SW 1271 (cell line): Measurements from ENCODE around the gene NRGN.

Experiments used
- DNase-seq, 2 experiments: peaks; one replicate each; lab custom pipeline; 2025; lab: John Stamatoyannopoulos, UW

NRGN gene

DNA sequence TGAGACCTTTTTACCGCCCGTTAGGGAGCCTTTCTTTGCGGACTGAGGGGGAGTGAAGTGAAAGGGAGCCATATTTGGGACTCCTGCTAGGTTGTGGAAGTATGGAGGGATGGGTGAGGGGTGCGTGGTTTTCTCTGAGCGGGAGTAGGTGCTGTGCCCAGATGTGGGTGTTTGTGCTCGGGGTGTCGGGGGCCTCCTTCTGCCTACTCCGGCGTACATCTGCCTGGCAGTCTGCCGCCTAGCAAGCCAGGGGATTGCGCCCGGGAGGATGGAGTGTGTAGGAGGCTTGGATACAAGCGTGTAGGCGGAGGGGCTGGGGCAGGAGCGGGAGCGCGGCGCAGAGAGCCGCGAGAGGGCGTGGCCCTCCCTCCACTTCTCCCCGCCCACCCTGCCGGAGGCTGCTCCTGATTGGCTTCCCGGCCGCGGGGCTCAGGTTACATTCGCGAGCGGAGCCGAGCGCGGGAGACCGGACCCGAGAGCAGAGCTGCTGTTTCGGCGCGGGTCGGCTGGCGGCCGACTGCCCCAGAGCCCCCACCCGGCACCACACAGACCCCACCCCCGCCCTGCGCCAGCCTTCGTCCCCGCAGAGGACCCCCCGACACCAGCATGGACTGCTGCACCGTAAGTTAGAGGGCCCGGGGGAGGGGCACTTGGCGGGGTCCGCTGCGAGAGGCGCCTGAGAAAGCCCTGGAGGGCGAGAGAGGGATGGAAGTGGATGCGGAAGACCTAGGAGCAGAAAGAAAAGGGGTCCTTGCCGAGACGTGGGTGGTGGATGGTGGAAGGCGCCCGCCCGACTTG lies at the start of gene NRGN:
NRGN (plus strand) TSS at position 464 of the 798 bp plus-strand sequence; CDS start at position 607, 143 bp downstream.
- peak; percentile 50 to 78 for DNase-seq

GRCh38 chr11:124693142-124693541 lies 46.6 kb upstream of the NRGN start:
- no peak for DNase-seq

GRCh38 chr11:124699547-124699946 lies 40.2 kb upstream of the NRGN start:
- no peak for DNase-seq

DNA sequence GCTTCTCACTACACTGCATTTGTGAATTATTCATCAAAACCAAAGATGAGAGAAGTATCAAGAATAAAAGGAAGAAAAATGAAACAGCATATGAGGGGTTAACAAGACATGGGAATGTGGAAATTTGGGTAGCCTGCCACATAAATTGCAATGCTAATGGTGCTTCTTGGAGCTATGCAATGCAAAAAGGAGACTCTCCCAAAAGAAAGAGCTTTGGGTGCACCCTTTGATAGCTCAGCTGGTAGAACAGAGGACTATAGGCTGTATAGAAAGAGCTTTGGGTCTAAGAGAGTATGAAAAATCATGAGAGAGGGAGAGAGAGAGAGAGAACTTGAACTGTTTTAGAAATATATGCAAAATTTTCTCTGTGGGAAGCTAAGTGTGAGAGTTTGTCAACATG lies 39.7 kb upstream of the NRGN start:
- DNase-seq, result no peak

DNA sequence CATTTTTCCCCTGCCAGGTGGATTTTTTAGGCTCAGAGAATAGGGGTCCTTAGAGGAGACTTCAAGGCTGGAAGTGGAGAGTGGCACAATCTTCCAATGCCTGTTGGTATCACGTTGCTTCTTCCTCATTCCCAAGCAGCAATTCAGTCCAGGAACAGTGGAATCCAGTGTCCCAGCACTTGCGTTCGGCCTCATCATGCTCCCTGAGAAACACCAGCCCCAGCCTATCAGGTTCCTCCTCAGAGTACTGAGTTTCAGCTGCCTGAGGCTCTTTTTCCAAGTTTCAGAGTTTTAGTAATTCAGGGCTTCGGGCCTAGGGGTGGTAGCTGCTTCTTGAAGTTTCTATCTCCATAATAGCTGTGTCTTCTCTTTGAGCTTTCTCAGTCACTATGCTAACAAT lies 31.9 kb upstream of the NRGN start:
- no peak for DNase-seq

- DNase-seq, result no peak
These were observed 27.4 kb upstream of the NRGN start for GRCh38 chr11:124712392-124712791.

DNA sequence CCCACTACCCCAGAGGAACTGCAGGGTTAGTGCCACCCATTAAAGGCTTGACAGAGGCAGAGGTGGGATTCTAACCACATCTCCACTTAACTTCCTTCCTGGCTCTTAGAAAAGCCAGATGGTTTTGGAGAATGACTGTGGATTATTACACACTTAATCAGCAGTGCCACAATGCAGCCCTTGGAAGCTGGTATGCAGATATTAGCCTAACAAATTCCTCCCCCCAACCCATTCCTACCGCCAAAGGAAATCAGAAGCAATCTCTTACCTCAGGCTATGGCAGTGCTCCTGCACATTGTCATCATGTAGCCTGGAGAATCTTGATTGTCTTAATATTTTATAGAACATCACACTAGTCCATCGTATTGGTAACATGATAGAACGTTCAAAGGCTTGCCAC lies 23.2 kb upstream of the NRGN start:
- DNase-seq, result no peak

DNA sequence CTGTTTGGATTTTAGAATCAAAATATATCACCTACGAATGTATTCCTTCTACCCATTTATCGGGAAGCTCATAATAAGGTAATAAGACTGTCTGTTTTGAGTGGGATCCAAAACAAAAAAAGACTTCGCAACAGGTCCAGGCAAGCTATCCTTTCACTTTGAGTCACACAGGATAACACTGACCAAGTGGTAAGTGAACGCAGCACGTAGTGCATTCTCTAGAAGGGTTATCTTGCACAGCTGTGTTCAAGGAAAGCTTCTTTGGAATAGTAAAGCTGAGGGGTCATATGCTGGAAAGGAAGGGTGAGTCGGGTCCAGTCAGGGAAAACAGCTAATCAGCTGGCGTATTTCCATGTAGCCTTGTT lies 22.3 kb upstream of the NRGN start:
- no peak for DNase-seq

- no peak for DNase-seq
These were observed 21.7 kb upstream of the NRGN start for GRCh38 chr11:124717786-124718651.

DNA sequence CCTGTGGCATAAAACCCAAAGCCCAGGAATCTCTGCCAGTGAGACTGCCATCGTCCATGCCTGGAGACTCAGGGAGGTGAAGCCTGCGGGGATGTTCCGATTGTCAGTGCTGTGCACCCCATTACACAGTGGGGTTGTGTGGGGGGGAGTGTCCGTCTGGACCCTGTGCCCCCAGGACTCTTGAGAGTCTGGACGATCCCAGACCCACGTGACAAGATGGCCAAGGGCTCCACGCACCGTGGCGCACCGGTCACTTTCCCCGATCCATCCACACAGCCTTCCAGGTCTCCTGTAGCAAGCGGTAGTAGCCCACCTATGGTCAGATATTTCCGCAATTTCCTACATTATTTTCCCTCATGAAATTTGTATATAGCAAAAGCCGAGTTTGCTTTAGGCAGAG lies 20.9 kb upstream of the NRGN start:
- DNase-seq, result no peak

DNA sequence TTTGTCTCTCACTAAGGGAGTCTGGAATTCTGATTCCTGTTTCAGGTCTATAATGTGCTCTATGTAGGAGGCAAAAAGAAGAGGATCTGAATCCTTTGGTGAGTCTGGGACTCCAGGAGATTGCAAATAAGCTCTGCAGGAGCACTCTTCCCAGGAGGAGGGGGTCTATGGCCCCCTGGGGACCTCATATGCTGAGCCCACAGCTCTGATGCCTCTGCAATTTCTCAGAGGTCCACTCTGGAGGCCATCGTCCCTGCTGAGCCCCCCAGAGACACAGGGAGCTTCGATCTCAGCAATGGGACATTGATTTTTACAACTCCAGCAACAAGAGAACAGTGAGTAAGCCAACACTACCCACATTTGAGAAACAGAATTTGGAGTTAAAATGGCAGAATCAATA lies 20.2 kb upstream of the NRGN start:
- DNase-seq, result no peak

DNA sequence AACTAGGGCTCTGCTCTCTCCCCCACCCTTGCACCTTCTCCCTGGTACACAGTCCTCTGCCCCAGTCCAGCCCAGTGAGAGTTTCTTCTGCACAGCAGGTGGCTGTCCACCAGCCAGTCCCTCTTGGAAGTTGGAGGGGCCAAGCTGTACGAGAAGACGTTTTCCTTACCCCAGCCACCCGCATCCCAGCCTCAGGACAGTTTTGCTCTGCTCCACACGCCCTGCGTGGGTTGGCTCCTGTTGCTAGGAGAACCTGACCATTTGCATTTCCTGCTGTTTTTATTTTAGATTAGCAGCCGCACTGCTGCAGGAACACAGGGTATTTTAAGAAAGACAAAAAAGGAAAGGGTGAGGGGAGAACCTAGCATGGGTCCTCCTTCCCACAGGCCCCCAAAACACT lies 17.6 kb upstream of the NRGN start:
- no peak for DNase-seq

DNA sequence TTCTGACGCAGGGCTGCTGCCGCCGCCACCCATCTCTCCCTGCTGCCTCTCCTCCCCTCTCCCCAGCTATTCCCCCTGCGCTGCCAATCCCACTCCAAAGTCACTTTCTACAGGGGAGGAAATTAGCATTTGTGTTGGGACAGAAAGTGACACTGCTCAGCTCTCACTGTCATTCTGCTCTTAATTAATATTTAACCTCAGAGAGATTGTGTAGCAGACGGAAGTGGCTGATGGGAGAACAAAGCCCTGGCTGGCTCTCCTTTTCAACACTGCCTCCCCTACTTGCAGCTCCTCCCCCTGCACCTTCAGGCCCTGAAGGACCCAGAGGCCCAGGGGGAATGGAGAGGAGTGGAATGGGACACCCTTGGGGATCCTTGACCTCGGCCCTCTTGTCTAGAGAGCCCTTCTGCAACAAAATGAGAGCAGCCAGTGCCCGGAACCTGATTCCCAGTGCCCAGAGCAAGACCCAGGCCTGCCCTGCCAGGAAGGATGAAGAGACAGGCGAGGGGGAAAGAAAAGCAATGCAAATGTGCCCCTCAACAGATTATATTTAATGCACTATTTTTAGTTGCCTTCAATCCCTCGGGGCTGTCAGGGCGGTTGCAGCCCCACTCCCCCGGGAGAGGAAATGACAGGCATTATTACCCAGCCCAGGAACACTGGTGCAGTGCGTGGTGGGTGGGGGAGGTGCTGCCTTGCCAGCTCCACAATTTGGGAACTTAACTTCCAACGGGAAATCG lies 14.6 kb upstream of the NRGN start:
- no peak for DNase-seq

GRCh38 chr11:124725719-124726105 lies 14.0 kb upstream of the NRGN start:
- no peak for DNase-seq

GRCh38 chr11:124727474-124727873 lies 12.3 kb upstream of the NRGN start:
- no peak for DNase-seq

DNA sequence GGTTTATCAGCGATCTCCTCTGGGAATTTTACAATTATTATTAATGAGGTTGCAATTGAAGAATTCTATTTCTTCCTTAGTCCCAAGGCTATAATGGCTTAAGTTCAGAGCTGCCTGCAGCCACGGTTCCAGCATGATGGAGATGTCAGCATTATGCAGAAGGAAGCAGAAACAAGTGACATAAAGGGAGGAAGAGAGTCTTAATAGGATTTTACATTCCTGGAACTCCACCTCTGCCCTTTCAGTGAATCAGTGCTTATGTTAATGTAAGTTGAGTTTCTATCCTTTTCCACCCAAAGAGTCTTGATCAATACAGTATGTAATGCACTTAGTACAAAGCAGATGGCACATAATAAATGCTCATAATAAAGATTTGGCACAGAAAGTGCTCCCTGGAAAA lies 11.6 kb upstream of the NRGN start:
- no peak for DNase-seq

- DNase-seq, result no peak
These were observed 10.2 kb upstream of the NRGN start for GRCh38 chr11:124729571-124729970.

DNA sequence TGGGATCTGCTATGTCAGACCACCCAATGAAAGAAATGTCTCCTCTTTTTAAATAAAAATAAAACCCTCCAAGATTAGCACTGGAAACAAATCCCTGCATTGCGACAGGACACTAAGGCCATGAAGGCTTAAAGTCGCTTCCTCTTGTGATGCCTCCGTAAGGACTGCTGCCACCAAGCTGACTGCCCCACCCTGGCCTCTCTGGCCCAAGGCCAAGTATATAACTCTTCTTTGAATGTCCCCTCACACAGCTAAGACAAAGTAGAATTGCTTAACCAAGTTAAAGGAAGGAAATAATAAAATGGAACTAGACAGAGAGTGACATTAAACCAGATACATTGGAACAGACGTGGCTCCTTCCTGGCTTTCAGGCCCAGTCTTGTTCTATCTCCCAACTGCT lies 7.5 kb upstream of the NRGN start:
- no peak for DNase-seq

GRCh38 chr11:124736736-124737135 lies 3.0 kb upstream of the NRGN start:
- no peak for DNase-seq

DNA sequence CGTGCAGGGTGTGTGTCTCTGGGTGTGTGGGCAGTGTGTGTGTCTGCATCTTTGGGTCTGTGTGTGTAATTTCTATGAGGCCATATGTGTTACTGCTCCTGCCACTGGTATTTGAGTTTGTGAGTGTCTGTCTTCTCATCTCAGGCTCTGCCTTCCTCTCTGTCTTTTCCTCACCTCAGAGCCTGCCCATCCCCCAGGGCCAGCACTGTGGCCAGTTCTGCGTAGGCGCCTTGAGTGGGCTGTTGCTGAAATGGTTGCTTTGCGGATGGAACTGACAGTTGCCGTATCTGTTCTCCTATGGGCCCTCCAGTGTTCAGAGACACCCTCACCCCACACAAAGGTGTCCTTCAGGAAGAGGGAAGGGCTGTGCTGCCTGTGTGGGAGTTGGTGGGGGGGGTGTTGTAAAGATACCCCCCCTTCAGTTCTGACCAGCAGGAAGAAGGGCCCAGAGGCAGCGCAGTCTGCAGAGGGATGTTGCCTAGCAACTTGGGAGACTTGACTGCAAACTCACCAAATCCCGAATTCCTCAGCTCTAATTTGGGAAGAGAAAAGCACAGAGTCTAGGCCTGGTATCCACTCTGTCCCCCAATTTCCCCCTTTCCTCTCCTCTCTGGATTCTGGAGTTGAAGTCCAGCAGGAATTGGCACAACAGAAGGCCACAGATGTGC lies 2.0 kb upstream of the NRGN start:
- DNase-seq, result no peak

GRCh38 chr11:124738713-124739478 lies 846 bp upstream of the NRGN start:
- DNase-seq, result no peak
